Mesodermal cell (in vitro differentiated cells): ENCODE data around the gene CFB.

Source experiments
- H3K27ac ChIP-seq: 2 replicates; pipeline ENCODE4 v1.7.0; 2013; ENCODE audit warnings: mild to moderate bottlenecking, low read depth, low read length, moderate library complexity; ENCODE audit not compliant: severe bottlenecking
- H3K36me3 ChIP-seq: 2 replicates; pipeline ENCODE4 v1.7.1; 2013; ENCODE audit warnings: mild to moderate bottlenecking, low read length, moderate library complexity; ENCODE audit not compliant: control insufficient read depth, insufficient read depth
- H3K4me1 ChIP-seq: one replicate; pipeline ENCODE4 v1.7.1; 2013; ENCODE audit warnings: mild to moderate bottlenecking, low read length; ENCODE audit not compliant: insufficient read depth, control insufficient read depth, poor library complexity, severe bottlenecking
- H3K4me3 ChIP-seq: 2 replicates; pipeline ENCODE4 v1.7.0; 2013; ENCODE audit warnings: low read length, control low read depth, mild to moderate bottlenecking; ENCODE audit not compliant: insufficient read depth, poor library complexity, severe bottlenecking; ENCODE audit errors: extremely low read depth
- H3K9me3 ChIP-seq: 2 replicates; pipeline ENCODE4 v1.7.1; 2013; ENCODE audit warnings: mild to moderate bottlenecking, low read length, moderate library complexity; ENCODE audit not compliant: control insufficient read depth
- WGBS, 2 experiments: methylation state at CpG; one replicate each; pipeline ENCODE4 v1.1.5; 2013; ENCODE audit warnings: missing lambda C conversion rate in 2 of 2; ENCODE audit not compliant: insufficient coverage in 2 of 2; 5-methylcytosine and 5-hydroxymethylcytosine counted together

Gene CFB

GRCh38 chr6:31949926-31950548, 4.1 kb downstream of the CFB start:
- Histone ChIP-seq H3K4me1 (no peaks in the 10 kb centered on the region), H3K4me3 (no peak overlapping the region), H3K36me3 (peaks cover 51% of the 10 kb centered on the region), H3K27ac (no peak overlapping the region), H3K9me3 (no peaks in the 10 kb centered on the region)
- 92 to 97% methylated on average over 6 of the region's 7 CpGs for WGBS, 2 experiments

- Histone ChIP-seq H3K4me1 (no peaks in the 10 kb centered on the region), H3K27ac (no peak overlapping the region), H3K9me3 (no peaks in the 10 kb centered on the region), H3K36me3 (peaks cover 69% of the 10 kb centered on the region), H3K4me3 (no peak overlapping the region)
- WGBS, 2 experiments: 75 to 82% methylated on average over 1 to 4 of the region's 5 CpGs
These were observed 6.4 kb downstream of the CFB start for GRCh38 chr6:31952140-31952805.

- Histone ChIP-seq H3K9me3 (no peaks in the 10 kb centered on the region), H3K4me1 (peaks cover 4% of the 10 kb centered on the region), H3K4me3 (no peak overlapping the region), H3K36me3 (peaks cover 73% of the 10 kb centered on the region), H3K27ac (no peak overlapping the region)
- 97% methylated on average over 4 of the region's 5 CpGs; no CpG with 5 or more reads in 1 of the 2 experiments for WGBS, 2 experiments
These were observed 7.0 kb downstream of the CFB start for GRCh38 chr6:31952890-31953289.

- Histone ChIP-seq H3K4me1 (peaks cover 8% of the 10 kb centered on the region), H3K4me3 (no peak overlapping the region), H3K36me3 (peaks cover 73% of the 10 kb centered on the region), H3K9me3 (no peaks in the 10 kb centered on the region), H3K27ac (no peak overlapping the region)
- 94 to 97% methylated on average over 25 to 26 of the region's 28 CpGs for WGBS, 2 experiments
These were observed 8.6 kb downstream of the CFB start for GRCh38 chr6:31954511-31954910.

- peaks cover 72% of the 10 kb centered on the region for H3K36me3 ChIP-seq
- no peaks in the 10 kb centered on the region for H3K9me3 ChIP-seq
- 92 to 93% methylated on average over 2 to 3 of the region's 3 CpGs for WGBS, 2 experiments
- no peak overlapping the region for H3K27ac ChIP-seq
- H3K4me3 ChIP-seq: no peak overlapping the region
- H3K4me1 ChIP-seq: peaks cover 14% of the 10 kb centered on the region
These were observed 10.9 kb downstream of the CFB start for GRCh38 chr6:31956796-31957195.

- Histone ChIP-seq H3K4me3 (peak overlapping the region; percentile 100), H3K9me3 (no peaks in the 10 kb centered on the region), H3K36me3 (peaks cover 73% of the 10 kb centered on the region), H3K4me1 (peaks cover 14% of the 10 kb centered on the region), H3K27ac (peak overlapping the region; percentile 75)
- 0 to 12% methylated on average over 7 to 11 of the region's 11 CpGs for WGBS, 2 experiments
These were observed 12.5 kb downstream of the CFB start for GRCh38 chr6:31958412-31958740.

GRCh38 chr6:31958741-31959739, 13.1 kb downstream of the CFB start, which contains the start of the genes NELFE and SKIC2:
TSS of gene NELFE (minus strand) at chr6:31958971. CDS start at chr6:31958446, 525 bp downstream.
TSS of gene SKIC2 (plus strand) at chr6:31959175. CDS start at chr6:31959193, 18 bp downstream.
- H3K4me3 ChIP-seq: peak within 1 kb of the TSS; percentile 100
- H3K27ac ChIP-seq: peak within 1 kb of the TSS; percentile 75
- H3K4me1 ChIP-seq: peaks cover 14% of the 10 kb centered on the region
- 1 to 2% methylated on average over 52 to 56 of the region's 59 CpGs for WGBS, 2 experiments
- H3K36me3 ChIP-seq: peaks cover 73% of the 10 kb centered on the region
- H3K9me3 ChIP-seq: no peaks in the 10 kb centered on the region

- no peak overlapping the region for H3K27ac ChIP-seq
- no peaks in the 10 kb centered on the region for H3K9me3 ChIP-seq
- peaks cover 14% of the 10 kb centered on the region for H3K4me1 ChIP-seq
- 91% methylated on average over 11 to 12 of the region's 12 CpGs for WGBS, 2 experiments
- peaks cover 72% of the 10 kb centered on the region for H3K36me3 ChIP-seq
- H3K4me3 ChIP-seq: no peak overlapping the region
These were observed 15.7 kb downstream of the CFB start for GRCh38 chr6:31961616-31962015.

GRCh38 chr6:31963921-31964320, 18.0 kb downstream of the CFB start:
- 97% methylated on average over 15 of the region's 19 CpGs for WGBS, 2 experiments
- Histone ChIP-seq H3K9me3 (no peaks in the 10 kb centered on the region), H3K4me3 (no peak overlapping the region), H3K27ac (no peak overlapping the region), H3K4me1 (peaks cover 5% of the 10 kb centered on the region), H3K36me3 (peaks cover 84% of the 10 kb centered on the region)

GRCh38 chr6:31965700-31966099, 19.8 kb downstream of the CFB start:
- H3K4me1 ChIP-seq: peaks cover 11% of the 10 kb centered on the region
- WGBS, 2 experiments: 97 to 98% methylated on average over 13 of the region's 13 CpGs
- no peaks in the 10 kb centered on the region for H3K9me3 ChIP-seq
- no peak overlapping the region for H3K4me3 ChIP-seq
- H3K27ac ChIP-seq: no peak overlapping the region
- H3K36me3 ChIP-seq: peaks cover 93% of the 10 kb centered on the region
